MM.1S (cell line): ENCODE data around the gene RPL19.

Experiments
- DNase-seq: peaks from one replicate; pipeline ENCODE4 v3.0.0-alpha.2; 2015
- H2AFZ ChIP-seq: fragments of 300-600 bp; sonication (generic); 2 replicates; pipeline ENCODE4 v1.6.0; 2016; ENCODE audit warnings: antibody characterized with exemption, low read length
- H3F3A ChIP-seq: fragments of 300-600 bp; sonication (generic); 2 replicates; pipeline ENCODE4 v1.6.1; 2016; ENCODE audit warnings: mild to moderate bottlenecking, antibody characterized with exemption, low read length, moderate library complexity, mixed read lengths; ENCODE audit not compliant: insufficient read depth
- H3K27ac ChIP-seq: fragments of 300-600 bp; sonication (generic); 2 replicates; pipeline ENCODE4 v1.5.1; 2016; ENCODE audit warnings: mild to moderate bottlenecking, low read length
- H3K27me3 ChIP-seq: fragments of 300-600 bp; sonication (generic); replicated peaks from 2 replicates; pipeline ENCODE4 v1.6.0; 2016; ENCODE audit warnings: low read length; ENCODE audit not compliant: insufficient read depth
- H3K36me3 ChIP-seq: fragments of 300-600 bp; sonication (generic); replicated peaks from 2 replicates; pipeline ENCODE4 v1.6.1; 2016; ENCODE audit warnings: mild to moderate bottlenecking, low read length, mixed read lengths; ENCODE audit not compliant: insufficient read depth
- H3K4me1 ChIP-seq: fragments of 300-600 bp; sonication (generic); 2 replicates; pipeline ENCODE4 v1.6.1; 2016; ENCODE audit warnings: low read length, mixed read lengths
- H3K4me2 ChIP-seq: fragments of 300-600 bp; sonication (generic); 2 replicates; pipeline ENCODE4 v1.6.0; 2016; ENCODE audit warnings: low read depth, low read length
- H3K4me3 ChIP-seq: fragments of 300-600 bp; sonication (generic); 2 replicates; pipeline ENCODE4 v1.5.1; 2016; ENCODE audit warnings: low read length, mixed read lengths
- H3K79me2 ChIP-seq: fragments of 300-600 bp; sonication (generic); 2 replicates; pipeline ENCODE4 v1.6.1; 2016; ENCODE audit warnings: mixed run types, low read length, mixed read lengths
- H3K9ac ChIP-seq: fragments of 300-600 bp; sonication (generic); 2 replicates; pipeline ENCODE4 v1.6.1; 2016; ENCODE audit warnings: low read length, mixed read lengths
- H3K9me2 ChIP-seq: fragments of 300-600 bp; sonication (generic); replicated peaks from 2 replicates; pipeline ENCODE4 v1.6.1; 2016; ENCODE audit warnings: mild to moderate bottlenecking, low read length, mixed read lengths; ENCODE audit not compliant: insufficient read depth
- H3K9me3 ChIP-seq: fragments of 300-600 bp; sonication (generic); replicated peaks from 2 replicates; pipeline ENCODE4 v1.6.1; 2016; ENCODE audit warnings: mild to moderate bottlenecking, low read length, mixed read lengths; ENCODE audit not compliant: insufficient read depth
- H4K20me1 ChIP-seq: fragments of 300-600 bp; sonication (generic); 2 replicates; pipeline ENCODE4 v1.6.1; 2016; ENCODE audit warnings: mild to moderate bottlenecking, low read length, moderate library complexity, mixed read lengths; ENCODE audit not compliant: insufficient read depth
- CTCF ChIP-seq: fragments of 300-600 bp; sonication (generic); IDR thresholded peaks from 2 replicates; pipeline ENCODE4 v1.5.1; 2016; ENCODE audit warnings: antibody characterized with exemption, low read length, mixed read lengths
- EZH2 ChIP-seq: fragments of 300-600 bp; sonication (generic); optimal IDR thresholded peaks from 2 replicates; pipeline ENCODE3; 2017; ENCODE audit warnings: low read depth, mild to moderate bottlenecking, antibody characterized with exemption, low read length, mixed read lengths
- EZH2phosphoT487 ChIP-seq: fragments of 300-600 bp; sonication (generic); IDR thresholded peaks from 2 replicates; pipeline ENCODE4 v1.6.1; 2018; ENCODE audit warnings: antibody characterized with exemption, low read length

Gene RPL19

DNA sequence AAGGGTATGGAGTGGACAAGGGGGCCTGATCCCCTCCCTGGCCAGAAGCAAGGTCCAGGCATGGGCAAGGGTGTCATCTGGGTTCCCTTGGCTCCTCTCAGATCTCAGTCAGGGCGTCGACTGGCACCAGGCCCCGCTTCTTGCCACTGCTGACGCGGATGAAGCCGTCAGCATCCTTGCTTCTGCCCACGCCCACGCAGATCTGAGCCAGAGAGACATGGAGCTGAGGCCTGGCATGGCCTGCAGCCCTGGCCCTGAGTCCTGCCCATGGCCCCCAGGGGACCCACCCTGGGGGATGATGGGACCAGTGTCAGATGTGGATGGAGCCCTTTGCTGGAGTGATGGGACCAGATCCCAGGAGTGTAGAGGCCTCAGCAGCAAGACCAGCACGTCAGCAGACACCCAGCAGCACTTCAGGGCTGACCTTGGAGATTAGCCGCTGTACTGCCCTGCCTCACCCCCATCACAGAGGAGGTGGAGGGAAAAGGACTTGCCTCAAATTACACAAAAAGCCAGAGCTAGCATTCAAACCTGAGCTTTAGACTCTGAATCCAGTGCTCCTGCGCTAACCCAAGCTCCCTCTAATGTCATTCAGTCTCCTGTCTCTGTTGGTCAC, 12.2 kb downstream of the RPL19 start:
- Histone ChIP-seq H3K9me3 (no peaks in the 10 kb centered on the region), H2AFZ (no peak overlapping the region), H3K27ac (no peak overlapping the region), H3K79me2 (no peaks in the 10 kb centered on the region), H3F3A (0 out of 2 replicates have a peak, but pooled peaks cover 3% of the 10 kb centered on the region), H3K36me3 (no peaks in the 10 kb centered on the region), H3K4me3 (no peak overlapping the region), H3K9ac (no peak overlapping the region), H4K20me1 (no peaks in the 10 kb centered on the region), H3K9me2 (no peaks in the 10 kb centered on the region), H3K27me3 (peaks cover 10% of the 10 kb centered on the region), H3K4me1 (peaks cover 17% of the 10 kb centered on the region), H3K4me2 (no peak overlapping the region)
- DNase-seq = no peak
- TF ChIP-seq EZH2 (no peak), CTCF (no peak), EZH2phosphoT487 (no peak)

- H3K4me3 ChIP-seq = no peak overlapping the region
- TF ChIP-seq CTCF (no peak), EZH2 (no peak), EZH2phosphoT487 (no peak)
- H3K9ac ChIP-seq = no peak overlapping the region
- H3K9me2 ChIP-seq = no peaks in the 10 kb centered on the region
- no peak overlapping the region for H2AFZ ChIP-seq
- H3K27me3 ChIP-seq = peaks cover 10% of the 10 kb centered on the region
- H3K4me1 ChIP-seq = peaks cover 17% of the 10 kb centered on the region
- H3K79me2 ChIP-seq = no peaks in the 10 kb centered on the region
- no peak overlapping the region for H3K4me2 ChIP-seq
- H3K27ac ChIP-seq = no peak overlapping the region
- no peaks in the 10 kb centered on the region for H4K20me1 ChIP-seq
- no peak for DNase-seq
- no peaks in the 10 kb centered on the region for H3K9me3 ChIP-seq
- H3K36me3 ChIP-seq = no peaks in the 10 kb centered on the region
- 0 out of 2 replicates have a peak, but pooled peaks cover 3% of the 10 kb centered on the region for H3F3A ChIP-seq
Measured at GRCh38 chr17:39212841-39213480, 12.9 kb downstream of the RPL19 start.

DNA sequence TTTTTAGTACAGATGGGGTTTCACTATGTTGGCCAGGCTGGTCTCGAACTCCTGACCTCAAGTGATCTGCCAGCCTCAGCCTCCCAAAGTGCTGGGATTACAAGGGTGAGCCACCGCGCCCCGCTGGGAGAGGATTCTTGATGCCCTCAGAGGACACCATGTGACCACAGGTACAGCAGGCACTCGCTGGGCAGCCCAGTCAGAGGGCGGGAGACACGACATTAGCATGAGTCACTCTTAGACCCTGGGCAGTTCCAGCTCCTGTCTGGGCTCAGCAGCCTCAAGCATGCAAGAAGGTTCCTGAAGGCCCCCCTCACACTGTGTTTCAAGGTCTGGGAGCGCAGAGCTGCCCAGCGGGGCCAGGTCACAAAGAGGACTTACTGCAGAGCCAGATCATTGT, 13.8 kb downstream of the RPL19 start:
- H3K27me3 ChIP-seq = peaks cover 17% of the 10 kb centered on the region
- no peak overlapping the region for H3K9ac ChIP-seq
- DNase-seq = no peak
- H3K79me2 ChIP-seq = no peaks in the 10 kb centered on the region
- no peak overlapping the region for H3K4me2 ChIP-seq
- H3K36me3 ChIP-seq = no peaks in the 10 kb centered on the region
- H3K4me1 ChIP-seq = peaks cover 11% of the 10 kb centered on the region
- H3K27ac ChIP-seq = no peak overlapping the region
- no peaks in the 10 kb centered on the region for H3K9me3 ChIP-seq
- no peak overlapping the region for H2AFZ ChIP-seq
- no peaks in the 10 kb centered on the region for H3F3A ChIP-seq
- no peaks in the 10 kb centered on the region for H4K20me1 ChIP-seq
- no peak overlapping the region for H3K4me3 ChIP-seq
- no peak for TF ChIP-seq CTCF
- H3K9me2 ChIP-seq = no peaks in the 10 kb centered on the region
